K562 (cell line): Measurements from ENCODE around the gene UBFD1. TPM values are rescaled to one million over a fixed set of nuclear protein-coding genes. Genes with fewer than 3 reads are reported as not detected.
A peak's percentile ranks its signal among the peaks of the same experiment; 100 is the strongest.

ENCODE experiments used
- BRD4 ChIP-seq: fragments of 200-600 bp; sonication (generic); IDR thresholded peaks from 2 replicates; pipeline ENCODE4 v1.6.1; 2017; ENCODE audit warnings: inconsistent platforms
- CHCHD3 ChIP-seq: fragments of 250-450 bp; sonication (Bioruptor Pico); IDR thresholded peaks from 2 replicates; pipeline ENCODE4 v2.1.2; 2022; ENCODE audit warnings: mild to moderate bottlenecking
- CSDE1 ChIP-seq, 2 experiments: fragments of 450-650 bp; IDR thresholded peaks; 2 replicates each; pipeline ENCODE4 v1.6.1; 2016; ENCODE audit warnings: mild to moderate bottlenecking in 1 of 2
- DIDO1 ChIP-seq: fragments of 450-650 bp; IDR thresholded peaks from 2 replicates; pipeline ENCODE4 v1.6.1; 2016; ENCODE audit warnings: low read depth, missing biosample characterization, missing genetic modification characterization
- MBD1 ChIP-seq: fragments of 250-450 bp; sonication (Bioruptor Pico); IDR thresholded peaks from 2 replicates; pipeline ENCODE4 v1.8.0; 2022; ENCODE audit warnings: inconsistent platforms
- RNF2 ChIP-seq: sonication (generic); IDR thresholded peaks from 2 replicates; pipeline ENCODE4 v1.6.1; 2016
- SRSF1 ChIP-seq: fragments of 200-400 bp; formaldehyde crosslinking; IDR thresholded peaks from 2 replicates; pipeline ENCODE4 v1.6.1; 2017; ENCODE audit warnings: mild to moderate bottlenecking, low read depth, low read length, moderate library complexity
- ZBTB43 ChIP-seq: sonication (generic); formaldehyde crosslinking; IDR thresholded peaks from 2 replicates; pipeline ENCODE4 v1.8.0; 2023; ENCODE audit warnings: mild to moderate bottlenecking, missing genetic modification reagents
- ZBTB7A ChIP-seq: IDR thresholded peaks from 2 replicates; pipeline ENCODE4 v1.6.1; 2011; ENCODE audit warnings: low read depth, mild to moderate bottlenecking, low read length, moderate library complexity, borderline replicate concordance; ENCODE audit not compliant: control insufficient read depth
- ZFX ChIP-seq: sonication (generic); formaldehyde crosslinking; IDR thresholded peaks from 2 replicates; pipeline ENCODE4 v1.8.0; 2022; ENCODE audit warnings: mild to moderate bottlenecking, missing genetic modification reagents, moderate library complexity
- ZNF274 ChIP-seq: IDR thresholded peaks from 2 replicates; pipeline ENCODE4 v1.6.1; 2011; ENCODE audit warnings: low read depth, mild to moderate bottlenecking, low read length, moderate library complexity, borderline replicate concordance
- ZNF445 ChIP-seq: fragments of 250-450 bp; sonication (Bioruptor Pico); IDR thresholded peaks from 2 replicates; pipeline ENCODE4 v1.4.0; 2020; ENCODE audit warnings: low read depth, mild to moderate bottlenecking, moderate library complexity
- ZNF75A ChIP-seq: fragments of 450-650 bp; formaldehyde crosslinking; IDR thresholded peaks from 2 replicates; pipeline ENCODE4 v1.4.0; 2020; ENCODE audit warnings: mild to moderate bottlenecking
- polyA plus RNA-seq, 8 experiments: library from polyadenylated mRNA; depleted of rRNA in 4 of 8; stranded (reverse) in 5 of 8; unstranded in 3 of 8; fragments of >200 nt; fragmentation: Nextera tagmentation in 2 of 8; fragmentation: Illumina TruSeq in 1 of 8; extraction: Ambion mirVana in 2 of 8; extraction: Trizol in 1 of 8; gene quantifications; 2 replicates each; pipeline versions ENCODE4 v1.2.1 to v1.2.3, GENCODE V29; 2011 to 2014; ENCODE audit warnings: inconsistent platforms in 1 of 8, missing spikeins in 1 of 8
- total RNA-seq, 7 experiments: library from RNA; depleted of rRNA in 6 of 7; stranded (reverse); fragments of >200 nt in 6 of 7; fragmentation: Illumina TruSeq in 2 of 7; extraction: Trizol in 2 of 7; gene quantifications; 2 replicates each; pipeline versions ENCODE4 v1.2.1 to v1.2.3, GENCODE V29; 2011 to 2021; ENCODE audit warnings: low replicate concordance in 1 of 7

Gene UBFD1
- total and polyA plus RNA-seq, 9 of the 15 experiments (the other 6 are each of a cell fraction or from before 2014, with no cell fraction given), result 10.7 to 66.2 (median 34.0) TPM

DNA sequence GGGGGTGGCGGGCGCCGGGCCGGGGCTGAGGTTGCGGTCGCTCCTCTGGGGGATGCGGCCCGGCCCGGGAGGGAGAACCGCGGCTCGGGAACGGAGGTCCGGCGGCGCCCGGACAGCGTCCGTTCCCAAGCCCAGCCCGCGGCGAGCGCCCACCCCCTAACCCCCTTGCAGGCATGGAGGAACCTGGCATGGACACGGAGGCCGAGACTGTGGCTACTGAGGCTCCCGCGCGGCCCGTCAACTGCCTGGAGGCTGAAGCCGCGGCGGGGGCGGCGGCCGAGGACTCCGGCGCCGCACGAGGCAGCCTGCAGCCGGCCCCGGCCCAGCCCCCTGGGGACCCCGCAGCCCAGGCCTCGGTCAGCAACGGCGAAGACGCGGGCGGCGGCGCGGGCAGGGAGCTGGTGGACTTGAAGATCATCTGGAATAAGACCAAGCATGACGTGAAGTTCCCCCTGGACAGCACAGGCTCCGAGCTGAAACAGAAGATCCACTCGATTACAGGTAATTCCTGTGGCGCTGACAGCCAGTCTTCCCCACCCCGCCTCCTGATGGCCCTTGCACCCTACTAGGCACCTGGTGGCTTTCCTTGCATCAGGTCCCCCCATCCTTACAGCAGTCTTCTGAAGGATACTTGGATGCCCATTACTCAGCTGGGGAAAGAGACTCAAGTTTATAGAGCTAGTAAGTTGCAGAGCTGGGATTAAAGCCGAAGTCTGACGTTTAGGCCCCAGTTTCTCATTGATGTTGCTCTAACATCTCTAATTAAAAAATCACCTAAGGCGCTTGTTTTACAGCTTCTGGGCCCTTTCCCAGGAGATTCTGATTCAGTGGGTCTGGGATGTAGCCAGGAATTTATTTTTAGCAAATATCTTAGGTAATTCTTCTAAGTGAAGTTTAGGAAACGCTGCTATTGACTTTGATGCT, 514 bp downstream of the UBFD1 start (continued):
- TF ChIP-seq MBD1 (CRISPR knock-in tag) (no peak), ZNF445 (CRISPR knock-in tag) (no peak), CSDE1 (IDR thresholded peaks at IDR 0.05) (no peak), DIDO1 (tag) (no peak), ZNF75A (CRISPR knock-in tag) (no peak), CHCHD3 (CRISPR knock-in tag) (no peak), SRSF1 (no peak), ZBTB7A (peak; percentile 78; the same call in 1 of the 2 replicates), BRD4 (no peak), ZFX (CRISPR knock-in tag) (peak; percentile 66), ZBTB43 (no peak), RNF2 (no peak), ZNF274 (no peak)
